ENCODE measurements around the gene RBL2. TPM values are rescaled to one million over a fixed set of nuclear protein-coding genes. Genes with fewer than 3 reads are reported as not detected.

The RBL2 gene
- total and polyA plus RNA-seq, 2 of the 13 experiments (the other 11 are each of a cell fraction or from before 2014, with no cell fraction given), result 41.2 to 60.9 TPM

DNA sequence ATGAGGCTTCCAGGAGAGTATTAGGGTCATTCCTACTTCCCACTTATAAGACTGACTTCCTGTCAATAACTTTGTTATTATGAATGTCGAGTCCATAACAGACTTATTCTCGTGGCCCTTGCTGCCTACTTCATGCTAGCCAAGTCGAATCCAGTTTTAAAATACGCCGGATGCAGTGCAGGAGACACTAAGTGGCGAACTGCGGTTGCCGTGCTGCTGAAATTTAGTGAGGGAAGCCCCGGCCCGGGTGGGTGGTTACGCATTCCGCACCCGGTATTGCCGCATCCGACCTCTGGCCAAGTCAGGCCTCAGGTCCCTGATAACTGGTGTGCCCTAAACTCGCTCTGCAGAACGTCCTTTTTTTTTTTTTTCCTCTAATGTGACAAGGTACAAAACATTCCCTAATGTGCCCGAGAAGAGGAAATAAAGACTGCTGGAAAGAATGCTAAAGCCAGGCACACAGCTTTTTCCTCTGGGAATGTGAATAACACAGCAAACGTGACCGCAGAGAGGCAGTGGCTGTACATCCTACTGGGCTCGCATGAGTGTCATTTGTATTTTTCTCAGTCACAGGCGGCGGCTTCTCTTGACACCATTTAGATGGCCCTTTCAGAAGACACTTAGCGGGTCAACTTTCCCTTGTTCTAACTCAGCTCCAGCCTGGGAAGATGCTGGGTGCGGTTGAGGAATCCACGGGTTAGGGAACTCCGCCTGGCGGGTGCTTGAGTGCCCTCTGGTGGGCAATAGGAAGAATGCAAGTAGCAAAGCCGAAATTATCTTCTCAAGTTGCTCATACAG lies 75.8 kb downstream of the RBL2 start (continued):
- TF ChIP-seq, protein P1, sequence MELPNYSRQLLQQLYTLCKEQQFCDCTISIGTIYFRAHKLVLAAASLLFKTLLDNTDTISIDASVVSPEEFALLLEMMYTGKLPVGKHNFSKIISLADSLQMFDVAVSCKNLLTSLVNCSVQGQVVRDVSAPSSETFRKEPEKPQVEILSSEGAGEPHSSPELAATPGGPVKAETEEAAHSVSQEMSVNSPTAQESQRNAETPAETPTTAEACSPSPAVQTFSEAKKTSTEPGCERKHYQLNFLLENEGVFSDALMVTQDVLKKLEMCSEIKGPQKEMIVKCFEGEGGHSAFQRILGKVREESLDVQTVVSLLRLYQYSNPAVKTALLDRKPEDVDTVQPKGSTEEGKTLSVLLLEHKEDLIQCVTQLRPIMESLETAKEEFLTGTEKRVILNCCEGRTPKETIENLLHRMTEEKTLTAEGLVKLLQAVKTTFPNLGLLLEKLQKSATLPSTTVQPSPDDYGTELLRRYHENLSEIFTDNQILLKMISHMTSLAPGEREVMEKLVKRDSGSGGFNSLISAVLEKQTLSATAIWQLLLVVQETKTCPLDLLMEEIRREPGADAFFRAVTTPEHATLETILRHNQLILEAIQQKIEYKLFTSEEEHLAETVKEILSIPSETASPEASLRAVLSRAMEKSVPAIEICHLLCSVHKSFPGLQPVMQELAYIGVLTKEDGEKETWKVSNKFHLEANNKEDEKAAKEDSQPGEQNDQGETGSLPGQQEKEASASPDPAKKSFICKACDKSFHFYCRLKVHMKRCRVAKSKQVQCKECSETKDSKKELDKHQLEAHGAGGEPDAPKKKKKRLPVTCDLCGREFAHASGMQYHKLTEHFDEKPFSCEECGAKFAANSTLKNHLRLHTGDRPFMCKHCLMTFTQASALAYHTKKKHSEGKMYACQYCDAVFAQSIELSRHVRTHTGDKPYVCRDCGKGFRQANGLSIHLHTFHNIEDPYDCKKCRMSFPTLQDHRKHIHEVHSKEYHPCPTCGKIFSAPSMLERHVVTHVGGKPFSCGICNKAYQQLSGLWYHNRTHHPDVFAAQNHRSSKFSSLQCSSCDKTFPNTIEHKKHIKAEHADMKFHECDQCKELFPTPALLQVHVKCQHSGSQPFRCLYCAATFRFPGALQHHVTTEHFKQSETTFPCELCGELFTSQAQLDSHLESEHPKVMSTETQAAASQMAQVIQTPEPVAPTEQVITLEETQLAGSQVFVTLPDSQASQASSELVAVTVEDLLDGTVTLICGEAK (IDR thresholded peaks at IDR 0.05), result no peak
- TF ChIP-seq, protein P1 (CRISPR knock-in tag; IDR thresholded peaks at IDR 0.05), result no peak
- TF ChIP-seq ZNF781 (CRISPR knock-in tag; IDR thresholded peaks at IDR 0.05; ENCODE audit: borderline replicate concordance, not compliant biosample characterization) (peak; percentile 74), ZNF883 (CRISPR knock-in tag; IDR thresholded peaks at IDR 0.05; ENCODE audit: not compliant biosample characterization) (peak; percentile 49), ZNF563 (CRISPR knock-in tag; IDR thresholded peaks at IDR 0.05) (no peak), ISL2 (CRISPR knock-in tag; IDR thresholded peaks at IDR 0.05) (no peak), ATF2 (CRISPR knock-in tag; IDR thresholded peaks at IDR 0.05) (peak; percentile 44; the same call in 1 of the 2 replicates), SP1 (IDR thresholded peaks at IDR 0.05) (no peak), SP1 (CRISPR knock-in tag; IDR thresholded peaks at IDR 0.05) (no peak), SNRNP70 (IDR thresholded peaks at IDR 0.05; ENCODE audit: low read depth, low read length) (no peak), PHF20 (CRISPR knock-in tag; IDR thresholded peaks at IDR 0.05) (no peak), PHF21A (CRISPR knock-in tag; IDR thresholded peaks at IDR 0.05) (peak; percentile 52; the same call in 1 of the 2 replicates), SALL1 (CRISPR knock-in tag; IDR thresholded peaks at IDR 0.05) (peak; percentile 62; the same call in 1 of the 2 replicates), ZMYM4 (CRISPR knock-in tag; IDR thresholded peaks at IDR 0.05) (0 out of 2 replicates have a peak, but pooled peaks have one; percentile 23)
- TF ChIP-seq, protein P2, sequence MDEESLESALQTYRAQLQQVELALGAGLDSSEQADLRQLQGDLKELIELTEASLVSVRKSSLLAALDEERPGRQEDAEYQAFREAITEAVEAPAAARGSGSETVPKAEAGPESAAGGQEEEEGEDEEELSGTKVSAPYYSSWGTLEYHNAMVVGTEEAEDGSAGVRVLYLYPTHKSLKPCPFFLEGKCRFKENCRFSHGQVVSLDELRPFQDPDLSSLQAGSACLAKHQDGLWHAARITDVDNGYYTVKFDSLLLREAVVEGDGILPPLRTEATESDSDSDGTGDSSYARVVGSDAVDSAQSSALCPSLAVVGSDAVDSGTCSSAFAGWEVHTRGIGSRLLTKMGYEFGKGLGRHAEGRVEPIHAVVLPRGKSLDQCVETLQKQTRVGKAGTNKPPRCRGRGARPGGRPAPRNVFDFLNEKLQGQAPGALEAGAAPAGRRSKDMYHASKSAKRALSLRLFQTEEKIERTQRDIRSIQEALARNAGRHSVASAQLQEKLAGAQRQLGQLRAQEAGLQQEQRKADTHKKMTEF (CRISPR knock-in tag; IDR thresholded peaks at IDR 0.05), result peak; percentile 64

Measured in HepG2 (cell line).